IPS-18c (cell line): Measurements from ENCODE around the gene AFG3L2.
"Not testable (repeated sequence)": the region's sequence is repeated elsewhere in the genome, so short reads cannot be mapped to it uniquely, and the experiment has no call there.

Experiments
- H3K4me3 ChIP-seq: 2 replicates; pipeline ENCODE4 v1.7.0; 2013; ENCODE audit warnings: low read depth, mild to moderate bottlenecking, low read length, moderate library complexity; ENCODE audit not compliant: insufficient read depth
- H3K9me3 ChIP-seq: one replicate; pipeline ENCODE4 v1.6.1; 2013; ENCODE audit warnings: mild to moderate bottlenecking, low read length, moderate library complexity; ENCODE audit not compliant: control insufficient read depth, insufficient read depth

AFG3L2 gene

DNA sequence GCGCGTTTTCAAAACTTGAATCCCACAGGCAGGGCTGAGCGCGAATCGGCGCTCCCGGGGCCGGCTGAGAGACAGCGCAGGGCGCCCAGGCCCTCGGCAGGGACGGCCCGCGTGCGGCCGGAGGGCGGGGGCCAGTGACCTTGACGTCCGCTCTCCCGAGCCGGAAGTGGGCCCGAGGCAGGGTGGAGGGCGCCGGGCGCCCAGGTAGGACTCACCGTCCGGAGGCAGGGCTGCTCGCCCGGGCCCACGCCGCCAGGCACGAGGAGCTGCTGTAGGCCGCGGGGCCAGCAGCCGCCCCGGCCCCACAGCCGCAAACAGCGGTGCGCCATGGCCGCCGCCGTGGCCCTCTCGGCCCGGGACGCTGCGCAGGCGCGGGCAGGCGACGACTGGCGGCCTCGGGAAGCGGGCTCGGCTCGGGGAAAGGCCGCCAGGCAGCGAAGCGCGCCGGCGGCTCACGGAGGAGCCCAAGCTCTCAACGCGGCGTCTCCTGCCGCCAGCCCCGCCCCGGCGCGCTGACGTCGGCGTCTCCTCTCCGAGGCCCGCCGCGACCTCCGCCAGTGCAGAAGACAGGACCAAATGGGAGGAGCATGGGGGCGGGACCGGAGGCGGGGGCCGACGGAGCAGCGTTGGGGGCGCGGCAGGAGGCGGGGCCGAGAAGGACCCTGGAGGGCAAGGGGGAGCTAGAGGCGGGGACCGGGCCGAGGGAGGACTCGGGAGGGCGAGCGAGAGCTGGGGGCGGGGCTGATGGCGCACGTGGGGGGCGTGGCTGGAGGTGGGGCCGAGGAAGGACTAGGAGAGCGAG lies at the start of gene AFG3L2:
Gene AFG3L2, minus strand, starts transcription at position 474 of the 802 bp plus-strand sequence. Its CDS starts 145 bp downstream, at position 329.
- Histone ChIP-seq H3K4me3 (peak within 1 kb of the TSS; percentile 86), H3K9me3 (no peaks in the 10 kb centered on the region)

DNA sequence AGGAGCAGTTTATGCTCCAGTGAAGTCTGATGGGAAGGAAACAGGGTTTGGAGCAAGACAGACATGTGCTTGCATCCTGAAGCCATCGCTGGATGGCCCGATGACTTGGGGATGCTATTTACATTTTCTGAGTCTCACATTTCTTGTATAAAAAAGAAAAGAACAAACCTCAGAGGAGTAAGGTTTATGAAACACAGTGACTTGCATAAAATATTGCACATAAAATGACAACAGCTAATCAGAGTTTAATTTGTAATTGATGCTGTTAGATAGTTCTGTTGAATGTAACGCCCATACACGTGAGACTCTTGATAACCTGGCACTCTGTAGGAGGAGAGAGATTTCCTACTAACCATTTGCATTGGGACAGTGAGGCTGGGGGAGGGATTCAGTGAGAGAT lies 47.2 kb upstream of the AFG3L2 start:
- peaks cover 5% of the 10 kb centered on the region for H3K9me3 ChIP-seq
- H3K4me3 ChIP-seq, result no peak overlapping the region

DNA sequence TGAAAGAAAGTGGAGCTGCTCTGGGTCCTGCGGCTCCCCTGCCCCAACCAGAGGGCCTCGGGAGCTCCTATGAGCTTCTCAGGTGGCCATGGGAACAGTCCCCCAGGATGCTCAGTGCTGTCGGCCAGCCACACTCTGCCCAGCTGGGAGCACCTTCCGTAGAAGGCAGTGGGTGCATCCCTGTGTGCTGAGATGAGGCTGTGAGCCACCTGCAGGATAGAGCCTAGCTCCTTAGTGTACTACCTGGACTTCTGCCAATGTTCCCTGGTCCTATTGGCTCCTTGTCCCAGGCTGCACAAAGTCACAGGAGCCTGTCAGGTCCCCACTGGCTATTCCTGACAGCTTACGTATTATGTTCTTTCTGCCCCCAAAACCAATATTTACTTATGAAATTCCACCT lies 46.8 kb upstream of the AFG3L2 start:
- no peak overlapping the region for H3K4me3 ChIP-seq
- H3K9me3 ChIP-seq, result peaks cover 5% of the 10 kb centered on the region

DNA sequence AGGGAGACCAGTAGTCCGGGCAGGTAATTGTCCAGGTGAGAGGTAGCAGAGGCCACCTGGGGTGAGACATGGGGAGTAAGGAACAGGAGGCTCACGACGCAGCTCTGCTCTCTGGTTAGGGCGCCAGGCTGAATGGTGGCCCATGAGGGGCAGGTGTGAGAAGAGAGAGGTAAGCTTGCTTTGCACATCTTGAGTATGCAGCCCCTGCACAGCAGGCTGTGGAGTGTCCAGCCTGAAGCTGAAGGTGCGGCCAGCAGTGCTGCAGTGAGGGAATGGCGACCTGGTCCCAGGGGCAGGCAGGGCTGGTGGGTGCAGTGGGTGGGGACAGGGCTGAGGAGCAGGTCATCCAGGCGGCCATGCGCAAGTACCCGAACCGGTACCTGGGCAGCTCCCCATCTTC lies 46.4 kb upstream of the AFG3L2 start:
- no peak overlapping the region for H3K4me3 ChIP-seq
- peaks cover 5% of the 10 kb centered on the region for H3K9me3 ChIP-seq

DNA sequence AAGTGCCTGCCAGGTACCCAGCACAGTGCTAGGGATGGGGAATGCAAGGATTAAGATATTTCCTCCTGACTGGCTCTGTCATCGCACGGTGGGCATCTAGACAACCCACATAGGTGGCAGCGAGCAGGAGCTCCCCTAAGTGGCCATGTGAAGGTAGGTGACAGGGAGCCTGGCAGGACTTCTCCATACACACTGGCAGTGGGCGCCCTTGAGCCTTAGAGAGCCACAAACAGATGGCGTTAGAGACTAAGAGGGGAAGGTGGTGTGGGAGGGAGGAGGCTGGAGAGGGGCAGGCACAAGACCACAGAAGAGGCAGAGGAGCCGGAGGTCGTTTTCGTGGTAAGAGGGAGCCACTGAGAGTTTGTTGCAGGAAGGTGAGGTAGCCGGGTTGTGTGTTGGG lies 45.9 kb upstream of the AFG3L2 start:
- Histone ChIP-seq H3K9me3 (peaks cover 5% of the 10 kb centered on the region), H3K4me3 (no peak overlapping the region)

DNA sequence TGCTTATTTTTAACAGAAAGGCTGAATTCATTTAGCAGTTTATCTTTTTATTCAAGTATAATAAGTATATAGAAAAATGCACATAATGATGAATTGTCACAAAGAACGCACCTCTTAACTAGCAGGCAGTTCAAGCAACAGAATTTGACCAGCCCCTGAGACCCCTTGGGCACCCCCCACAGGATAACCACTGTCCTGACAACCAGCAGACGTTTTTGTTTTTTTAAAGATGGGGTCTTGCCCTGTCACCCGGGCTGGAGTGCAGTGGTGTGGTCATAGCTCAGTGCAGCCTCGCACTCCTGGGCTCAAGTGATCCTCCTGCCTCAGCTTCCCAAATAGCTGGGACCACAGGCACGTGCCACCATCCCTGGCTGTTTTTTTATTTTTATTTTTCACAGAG lies 44.7 kb upstream of the AFG3L2 start:
- no peak overlapping the region for H3K4me3 ChIP-seq

DNA sequence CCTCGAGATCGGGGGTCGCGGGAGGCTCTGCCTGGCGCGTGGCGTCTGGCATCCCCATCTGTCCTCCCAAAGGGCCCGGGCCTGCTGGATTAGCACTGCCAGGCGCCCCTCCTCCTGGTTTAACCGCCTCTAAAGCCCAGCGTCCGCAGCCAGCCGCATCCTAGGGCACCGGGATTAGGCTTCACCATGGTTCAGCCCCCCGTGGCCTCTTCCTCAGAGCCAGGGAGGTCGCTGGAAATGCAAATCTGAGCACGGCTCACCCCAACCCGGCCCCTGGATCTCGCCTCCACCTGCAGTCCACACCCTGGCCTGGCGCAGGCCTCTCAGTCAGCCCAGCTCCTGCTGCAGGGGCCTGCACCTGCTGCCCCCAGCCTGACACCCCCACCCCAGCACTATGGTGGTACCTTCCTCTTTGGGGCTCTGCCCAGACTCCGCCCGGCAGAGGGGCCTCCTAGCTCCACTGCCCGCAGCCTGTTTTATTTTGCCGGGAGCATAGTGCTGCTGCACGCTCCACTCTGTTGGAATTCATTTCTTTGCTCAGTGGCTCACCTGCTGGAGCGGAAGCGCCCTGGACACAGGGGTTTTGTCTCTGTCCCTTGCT lies 43.9 kb upstream of the AFG3L2 start:
- Histone ChIP-seq H3K4me3 (peak overlapping the region; percentile 43; the same call in 1 of the 2 replicates), H3K9me3 (no peaks in the 10 kb centered on the region)

More for the DNA sequence above, 44.7 kb upstream of the AFG3L2 start:
- no peaks in the 10 kb centered on the region for H3K9me3 ChIP-seq

DNA sequence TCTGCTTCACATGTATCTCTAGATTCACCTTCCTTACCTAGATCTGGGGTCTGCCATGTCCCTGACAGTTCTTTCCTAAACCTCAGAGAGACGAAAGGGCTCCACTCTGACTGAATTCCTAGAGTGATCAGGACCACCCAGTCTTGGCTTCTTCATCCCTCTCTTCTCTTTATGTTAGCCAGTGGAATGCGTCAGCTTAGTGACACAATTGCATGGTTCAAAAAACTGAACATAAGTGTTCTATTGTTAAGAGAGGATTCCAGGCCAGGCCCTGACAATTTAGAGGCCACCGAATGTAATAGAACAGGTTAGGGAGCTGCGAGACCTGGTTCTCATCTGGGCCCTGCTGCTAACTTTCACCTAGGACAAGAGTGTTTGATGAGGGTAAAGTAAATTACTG lies 40.7 kb upstream of the AFG3L2 start:
- Histone ChIP-seq H3K9me3 (peaks cover 2% of the 10 kb centered on the region), H3K4me3 (no peak overlapping the region)

DNA sequence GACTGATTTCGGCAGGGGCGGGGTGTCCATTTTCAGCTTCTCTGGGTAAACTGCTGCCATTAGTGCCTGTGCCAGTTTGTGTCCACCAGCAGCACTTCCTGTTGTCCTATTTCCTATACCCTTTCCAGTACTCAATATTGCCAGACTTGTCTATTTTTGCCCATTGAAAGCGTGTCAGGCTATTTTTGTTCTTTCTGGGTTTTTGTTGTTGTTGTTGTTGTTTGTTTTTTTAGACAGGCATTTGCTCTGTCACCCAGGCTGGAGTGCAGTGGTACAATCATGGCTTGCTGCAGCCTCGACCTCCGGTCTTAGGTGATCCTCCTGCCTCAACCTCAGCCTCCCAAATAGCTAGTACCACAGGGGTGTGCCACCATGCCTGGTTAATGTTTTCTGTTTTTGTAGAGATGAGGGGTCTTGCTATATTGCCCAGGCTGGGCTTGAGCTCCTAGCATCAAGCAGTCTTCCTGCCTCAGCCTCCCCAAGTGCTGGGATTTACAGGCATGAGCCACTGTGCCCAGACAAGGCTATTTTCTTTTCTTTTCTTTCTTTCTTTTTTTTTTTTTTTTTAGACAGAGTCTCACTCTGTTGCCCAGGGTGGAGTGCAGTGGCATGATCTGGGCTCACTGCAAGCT lies 39.2 kb upstream of the AFG3L2 start:
- H3K9me3 ChIP-seq, result peaks cover 2% of the 10 kb centered on the region
- H3K4me3 ChIP-seq, result no peak overlapping the region

DNA sequence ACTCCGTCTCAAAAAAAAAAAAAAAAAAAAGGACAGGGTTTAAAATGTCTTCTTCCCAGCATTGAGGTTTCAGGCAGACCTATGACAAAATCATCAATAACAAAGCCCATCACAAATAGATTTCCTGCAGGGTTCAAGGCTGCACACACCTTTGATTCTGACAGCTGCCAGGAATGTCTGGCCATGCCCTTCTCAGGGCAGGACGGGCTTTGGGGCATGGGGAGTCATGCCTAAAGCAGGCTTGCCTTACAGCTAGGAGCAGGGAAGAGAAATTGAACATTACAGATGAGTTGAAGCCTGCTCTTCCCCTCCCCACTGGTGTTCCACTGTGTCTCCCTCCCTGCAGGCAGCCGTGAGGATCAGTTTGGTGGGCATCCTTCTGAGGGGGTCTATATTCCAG lies 34.4 kb upstream of the AFG3L2 start:
- H3K9me3 ChIP-seq, result peaks cover 2% of the 10 kb centered on the region
- no peak overlapping the region for H3K4me3 ChIP-seq

DNA sequence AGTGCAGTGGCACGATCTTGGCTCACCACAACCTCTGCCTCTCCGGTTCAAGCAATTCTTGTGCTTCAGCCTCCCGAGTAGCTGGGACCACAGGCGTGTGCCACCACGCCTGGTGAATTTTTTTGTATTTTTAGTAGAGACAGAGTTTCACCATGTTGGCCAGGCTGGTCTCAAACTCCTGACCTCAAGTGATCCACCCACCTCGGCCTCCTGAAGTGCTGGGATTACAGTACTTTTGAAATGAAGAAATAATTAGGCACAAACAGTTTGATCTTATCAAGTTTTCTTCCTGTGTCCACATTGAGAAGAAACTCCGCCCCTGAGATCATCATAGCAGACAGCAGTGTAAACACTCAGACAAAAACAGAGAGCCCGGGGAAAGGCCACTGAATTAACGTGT lies 33.7 kb upstream of the AFG3L2 start:
- H3K4me3 ChIP-seq, H3K9me3 ChIP-seq: not testable (repeated sequence)

DNA sequence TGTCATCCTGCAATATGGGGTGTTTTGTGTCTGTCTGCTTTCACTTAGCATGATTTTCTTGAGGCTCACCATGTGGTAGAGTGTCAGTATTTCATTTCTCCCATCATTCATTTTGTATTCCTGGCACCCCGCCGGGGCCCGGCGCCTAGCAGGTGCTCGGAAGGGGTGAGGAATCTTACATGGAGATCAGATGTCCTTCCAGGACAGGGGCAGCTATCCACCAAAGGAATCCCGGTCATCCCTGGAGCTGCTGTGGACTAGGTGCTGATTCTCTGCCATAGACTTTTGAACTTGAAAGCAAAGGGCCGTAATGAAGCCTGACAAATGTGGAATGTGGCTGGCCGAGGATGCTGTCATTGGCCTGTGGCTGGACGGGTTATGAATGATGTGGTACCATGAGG lies 33.1 kb upstream of the AFG3L2 start:
- no peak overlapping the region for H3K4me3 ChIP-seq
- H3K9me3 ChIP-seq, result peaks cover 2% of the 10 kb centered on the region

DNA sequence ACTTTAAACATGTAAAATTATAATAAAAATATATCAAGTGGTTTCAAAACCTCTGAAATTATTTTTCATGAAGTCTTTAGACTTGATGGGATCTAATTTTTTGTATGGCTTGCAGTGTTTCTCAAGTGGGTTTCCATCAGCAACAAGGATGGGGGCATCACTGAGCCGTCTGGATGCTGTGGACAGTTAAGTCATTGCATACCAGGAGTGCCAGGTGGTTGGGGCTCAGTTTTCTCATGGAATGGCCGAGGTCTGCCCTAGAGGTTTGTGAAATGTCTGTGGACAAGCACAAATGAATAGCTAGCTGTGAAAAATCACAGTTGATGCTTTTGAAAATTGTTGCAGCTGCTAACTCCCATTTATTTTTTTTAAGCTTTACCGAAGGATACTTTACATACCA lies 32.4 kb upstream of the AFG3L2 start:
- Histone ChIP-seq H3K4me3 (no peak overlapping the region), H3K9me3 (peaks cover 2% of the 10 kb centered on the region)

DNA sequence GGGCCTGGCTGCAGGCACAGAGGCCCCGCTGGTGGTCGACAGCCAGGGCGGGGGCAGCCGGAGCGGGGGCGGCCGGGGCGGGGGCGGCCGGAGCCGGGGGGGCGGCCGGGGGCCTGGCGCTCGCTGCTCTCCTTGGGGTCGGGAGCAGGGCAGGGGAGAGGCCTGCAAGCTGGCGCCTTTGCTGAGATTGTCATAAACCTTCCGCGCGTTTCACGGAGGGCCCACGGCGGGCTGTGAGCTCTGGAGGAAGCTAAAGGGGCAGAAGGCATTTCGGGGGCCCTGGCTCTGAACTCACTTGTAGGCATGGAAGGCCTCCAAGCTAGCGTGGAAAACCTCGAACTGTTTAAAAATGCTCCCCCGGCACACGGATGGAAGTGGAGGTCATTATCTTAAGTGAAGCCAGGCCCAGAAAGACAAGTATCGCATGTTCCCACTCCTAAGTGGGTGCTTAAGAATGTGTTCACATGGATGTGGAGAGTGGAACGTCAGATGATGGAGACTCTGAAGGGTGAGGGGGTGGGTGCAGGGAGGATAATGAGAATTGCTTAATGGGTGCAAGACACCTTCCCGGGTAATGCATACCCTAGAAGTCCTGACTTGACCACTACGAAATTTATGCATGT lies 31.3 kb upstream of the AFG3L2 start:
- peak overlapping the region; percentile 53 for H3K4me3 ChIP-seq
- peaks cover 2% of the 10 kb centered on the region for H3K9me3 ChIP-seq

DNA sequence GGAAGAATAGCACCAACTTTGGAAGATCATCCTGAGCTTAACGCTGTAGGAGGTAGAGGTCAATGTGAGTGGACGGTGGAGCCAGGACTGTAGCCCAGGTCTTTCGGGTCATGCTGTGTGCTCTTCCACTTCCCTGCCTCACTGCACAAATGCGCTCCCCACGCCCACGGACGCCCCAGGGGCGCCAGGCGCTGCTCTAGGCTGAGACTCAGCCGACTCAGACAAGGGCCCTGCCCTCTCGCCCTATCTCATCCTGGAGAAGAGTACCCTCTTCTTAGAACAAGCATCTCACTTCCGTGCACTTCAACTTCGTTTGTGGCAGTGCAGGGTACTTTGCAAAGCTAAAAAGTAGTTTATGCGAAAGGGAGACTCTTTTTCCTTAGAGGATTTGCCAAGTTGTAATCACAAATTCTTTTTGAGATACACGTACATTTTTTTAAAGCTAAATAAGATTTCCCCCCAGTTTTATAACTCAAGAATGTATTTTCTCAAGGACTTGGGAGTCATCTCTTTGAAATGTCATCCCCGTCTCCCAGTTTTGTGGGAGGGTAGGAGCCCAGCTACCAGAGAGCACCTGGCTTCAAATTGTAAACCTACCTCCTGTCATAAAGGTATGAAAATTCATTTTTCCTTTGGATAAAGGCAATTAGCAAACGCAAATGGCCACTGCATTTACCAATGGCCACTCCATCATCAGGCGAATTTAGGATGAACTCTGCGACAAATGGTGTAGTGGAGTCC lies 29.5 kb upstream of the AFG3L2 start:
- Histone ChIP-seq H3K4me3 (no peak overlapping the region), H3K9me3 (no peaks in the 10 kb centered on the region)

DNA sequence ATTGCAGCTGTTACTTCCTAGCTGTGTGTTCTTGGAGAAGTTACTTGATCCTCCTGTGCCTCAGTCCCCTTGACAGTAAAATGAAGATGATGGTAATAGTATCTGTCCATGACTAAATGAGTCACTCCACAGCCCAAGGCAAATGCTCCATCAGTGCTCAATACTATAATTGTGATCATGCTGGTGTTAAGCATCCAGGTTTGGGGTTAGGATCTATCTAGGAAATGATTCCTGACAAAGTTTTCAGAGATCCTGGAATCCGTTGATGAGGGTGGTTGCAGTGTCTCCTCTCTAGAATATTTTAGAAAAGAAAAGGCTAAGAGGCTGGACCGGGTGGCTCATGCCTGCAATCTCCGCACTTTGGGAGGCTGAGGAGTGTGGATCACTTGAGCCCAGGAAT lies 28.0 kb upstream of the AFG3L2 start:
- H3K9me3 ChIP-seq, result no peaks in the 10 kb centered on the region
- no peak overlapping the region for H3K4me3 ChIP-seq
